GM19023 (cell line): ENCODE results near the gene CASKIN1.

Experiments
- ATAC-seq: cut with Tn5 transposase; IDR thresholded peaks from one replicate; pipeline ENCODE4 v1.9.1; 2021; ENCODE audit warnings: mild to moderate bottlenecking, moderate library complexity; ENCODE audit not compliant: unreplicated experiment

The CASKIN1 gene

GRCh38 chr16:2233872-2234812 is 37.7 kb upstream of the CASKIN1 start:
- no peak for ATAC-seq

GRCh38 chr16:2233046-2233775 is 36.8 kb upstream of the CASKIN1 start:
- ATAC-seq, result no peak

GRCh38 chr16:2232094-2232990 is 35.9 kb upstream of the CASKIN1 start:
- ATAC-seq, result no peak

DNA sequence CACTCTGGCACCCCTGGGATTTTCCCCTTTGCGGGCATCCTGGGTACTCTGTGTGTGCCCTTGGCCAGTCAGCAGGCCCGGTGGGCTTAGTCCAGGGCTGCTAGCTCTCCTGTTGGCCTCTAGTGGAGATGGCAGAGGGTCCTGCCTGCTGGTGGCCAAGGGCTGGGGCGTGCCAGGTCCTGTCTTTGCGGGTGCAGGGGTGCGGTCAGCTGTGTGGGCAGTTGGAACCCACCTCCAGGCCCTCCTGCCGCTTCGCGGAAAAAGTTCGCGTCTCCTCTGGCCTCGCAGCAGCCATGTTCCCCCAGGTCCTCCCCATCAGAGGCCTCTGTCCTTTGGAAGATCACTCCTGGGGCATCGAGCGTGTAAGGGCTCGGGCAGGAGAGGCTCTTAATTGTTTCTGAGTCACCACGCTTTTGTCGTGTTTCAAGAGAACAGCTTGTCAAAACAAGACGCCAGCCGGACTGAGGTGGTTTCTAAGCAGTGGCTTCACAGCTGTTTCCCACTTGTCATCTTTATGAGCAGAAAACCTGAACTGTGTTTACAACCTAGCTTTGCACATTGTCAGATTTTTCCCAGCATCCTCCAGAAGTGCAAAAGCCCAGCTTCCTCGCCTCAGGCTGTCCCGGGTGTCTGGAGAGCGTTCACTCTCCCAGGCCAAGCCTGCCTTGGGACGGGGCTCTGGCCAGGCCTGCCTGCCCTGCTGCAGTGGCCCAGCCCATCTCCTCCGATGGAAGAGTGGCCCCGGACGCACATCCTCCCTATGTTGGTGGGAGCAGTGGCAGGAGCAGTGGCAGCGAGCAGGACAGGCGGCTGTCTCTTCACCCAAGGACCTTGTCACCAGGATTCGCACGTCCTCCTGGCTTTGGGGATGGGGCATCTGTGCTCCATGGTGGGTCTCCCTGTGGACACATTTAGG is 34.9 kb upstream of the CASKIN1 start:
- no peak for ATAC-seq

- no peak for ATAC-seq
Observed at GRCh38 chr16:2230376-2230775, 34.0 kb upstream of the CASKIN1 start.

DNA sequence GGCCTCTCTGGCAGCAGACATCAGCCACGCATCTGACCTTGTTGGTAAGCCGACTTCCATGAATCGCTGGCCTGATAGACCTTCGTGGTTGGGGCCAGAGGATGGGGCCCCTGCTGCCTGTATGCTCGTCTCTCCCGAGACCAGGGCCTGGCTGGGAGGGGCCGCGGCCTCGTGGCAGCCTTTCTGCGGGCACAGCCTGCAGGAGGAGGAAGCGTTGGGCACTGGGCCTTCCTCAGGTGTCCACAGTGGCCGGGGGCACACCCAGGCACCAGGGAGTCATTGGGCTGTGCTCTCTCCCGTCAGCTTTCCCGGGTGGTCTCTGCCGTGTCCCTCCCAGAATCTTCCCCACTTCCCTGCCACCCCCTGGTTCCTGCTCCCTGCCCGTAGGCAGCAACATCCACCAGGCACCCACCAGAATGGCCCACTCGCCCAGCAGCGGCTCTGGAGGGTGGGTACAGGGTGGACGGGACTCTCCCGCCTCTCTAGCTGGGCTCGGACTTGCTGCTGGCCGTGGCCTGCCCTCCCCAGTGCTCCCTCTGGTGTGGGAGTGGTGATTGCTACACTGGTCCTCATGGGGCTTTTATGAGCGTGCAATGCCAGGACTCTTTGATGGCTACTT is 33.3 kb upstream of the CASKIN1 start:
- no peak for ATAC-seq

DNA sequence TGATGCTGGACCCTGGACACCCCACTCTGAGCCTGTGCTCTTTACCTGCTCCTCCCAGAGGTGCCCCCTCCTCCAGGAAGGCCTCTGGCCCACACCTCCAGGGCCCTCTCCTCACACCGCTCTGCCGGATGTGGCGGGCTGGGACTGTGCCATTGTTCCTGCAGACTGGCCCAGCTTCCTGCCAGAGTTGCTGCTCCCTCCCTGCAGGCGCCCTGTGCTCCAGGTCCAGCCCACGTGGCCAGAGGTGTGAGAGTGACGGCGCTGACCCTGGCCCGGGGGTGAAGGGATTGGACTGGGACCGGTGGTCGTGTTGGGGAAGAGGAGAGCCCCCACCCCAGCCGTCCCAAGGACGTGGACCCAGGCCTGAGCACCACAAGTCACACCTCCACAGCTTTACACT is 32.7 kb upstream of the CASKIN1 start:
- no peak for ATAC-seq

GRCh38 chr16:2228161-2228824 is 31.9 kb upstream of the CASKIN1 start:
- ATAC-seq, result no peak

DNA sequence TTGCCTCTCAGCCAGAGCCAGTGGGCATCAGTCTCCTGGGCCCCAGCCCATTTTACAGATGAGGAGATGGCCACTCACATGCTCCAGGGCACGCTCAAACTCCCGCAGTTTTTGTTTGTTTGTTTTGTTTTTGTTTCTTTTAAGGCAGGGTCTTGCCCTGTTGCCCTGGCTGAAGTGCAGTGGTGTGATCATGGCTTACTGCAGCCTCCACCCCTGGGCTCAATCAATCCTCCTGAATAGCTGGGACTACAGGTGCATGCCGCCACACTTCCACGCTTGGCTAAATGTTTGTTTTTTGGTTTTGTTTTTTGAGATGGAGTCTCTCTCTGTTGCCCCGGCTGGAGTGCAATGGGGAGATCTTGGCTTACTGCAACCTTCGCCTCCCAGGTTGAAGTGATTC is 30.5 kb upstream of the CASKIN1 start:
- no peak for ATAC-seq

GRCh38 chr16:2226245-2226793 is 29.9 kb upstream of the CASKIN1 start:
- no peak for ATAC-seq

GRCh38 chr16:2223942-2224486 is 27.6 kb upstream of the CASKIN1 start:
- peak; percentile 15 for ATAC-seq

DNA sequence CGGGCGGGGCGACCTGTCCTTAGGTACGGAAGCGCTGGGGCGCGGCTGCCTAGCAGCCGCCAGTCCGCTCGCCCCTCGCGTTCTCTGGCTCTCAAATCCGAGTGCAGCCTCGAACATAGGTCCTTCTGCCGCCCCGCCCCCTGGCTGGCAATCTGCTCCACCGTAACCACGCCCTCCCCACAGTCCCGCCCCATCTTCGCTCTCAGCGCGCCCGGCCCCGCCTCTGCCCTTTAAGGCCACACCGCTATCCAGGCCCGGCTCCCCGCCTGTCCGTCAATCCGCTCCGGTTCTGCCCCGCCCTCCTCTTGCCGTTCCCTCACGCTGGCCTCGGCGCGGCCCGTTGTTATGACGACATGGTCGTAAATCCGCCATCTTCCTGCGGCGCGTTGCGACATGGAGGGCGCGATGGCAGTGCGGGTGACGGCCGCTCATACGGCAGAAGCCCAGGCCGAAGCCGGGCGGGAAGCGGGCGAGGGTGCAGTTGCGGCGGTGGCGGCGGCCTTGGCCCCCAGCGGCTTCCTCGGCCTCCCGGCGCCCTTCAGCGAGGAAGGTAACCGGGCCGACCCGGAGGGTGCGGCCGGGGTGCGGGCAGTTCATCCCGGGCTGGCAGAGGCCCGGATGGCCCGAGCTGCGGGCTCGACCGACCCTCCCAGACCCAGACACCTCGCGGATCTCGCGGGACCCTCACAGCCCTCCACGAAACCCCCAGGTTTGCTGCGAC is 27.0 kb upstream of the CASKIN1 start, which contains the start of gene E4F1:
E4F1 (plus strand) TSS at position 371 of the 721 bp plus-strand sequence; CDS start at position 394, 23 bp downstream.
- ATAC-seq, result peak; percentile 95

- no peak for ATAC-seq
Observed at GRCh38 chr16:2216330-2216729, 19.9 kb upstream of the CASKIN1 start.

GRCh38 chr16:2214719-2214968 is 18.2 kb upstream of the CASKIN1 start, which contains the start of gene PGP:
Gene PGP, minus strand, starts transcription at chr16:2214840. Its CDS starts 63 bp downstream, at chr16:2214777.
- peak; percentile 88 for ATAC-seq

GRCh38 chr16:2213817-2214718 is 17.7 kb upstream of the CASKIN1 start:
- peak; percentile 5 for ATAC-seq

GRCh38 chr16:2212362-2213324 is 16.2 kb upstream of the CASKIN1 start:
- ATAC-seq, result no peak
